Measurements from ENCODE around the gene RIPOR3.

RIPOR3 gene

GRCh38 chr20:50598074-50598473 is 93.3 kb downstream of the RIPOR3 start:
- FAIRE-seq (no peak), DNase-seq (ENCODE audit: insufficient read length) (no peak)
- TF ChIP-seq TAF1 (IDR thresholded peaks at IDR 0.05; ENCODE audit: borderline replicate concordance, low read depth, low read length) (no peak), POLR2AphosphoS5 (IDR thresholded peaks at IDR 0.05; ENCODE audit: low read depth, low read length) (no peak), POLR2A (IDR thresholded peaks at IDR 0.05; ENCODE audit: low read depth, low read length) (no peak)

- FAIRE-seq, result no peak
- DNase-seq (ENCODE audit: insufficient read length), result no peak
- TF ChIP-seq POLR2A (IDR thresholded peaks at IDR 0.05; ENCODE audit: low read depth, low read length) (no peak), POLR2AphosphoS5 (IDR thresholded peaks at IDR 0.05; ENCODE audit: low read depth, low read length) (no peak), TAF1 (IDR thresholded peaks at IDR 0.05; ENCODE audit: borderline replicate concordance, low read depth, low read length) (no peak)
These were observed 93.9 kb downstream of the RIPOR3 start for GRCh38 chr20:50597406-50597969.

GRCh38 chr20:50596694-50597021 is 94.7 kb downstream of the RIPOR3 start:
- FAIRE-seq (no peak), DNase-seq (ENCODE audit: insufficient read length) (no peak)
- TF ChIP-seq POLR2A (IDR thresholded peaks at IDR 0.05; ENCODE audit: low read depth, low read length), result no peak
- TF ChIP-seq TAF1 (IDR thresholded peaks at IDR 0.05; ENCODE audit: borderline replicate concordance, low read depth, low read length), result no peak
- no peak for TF ChIP-seq POLR2AphosphoS5 (IDR thresholded peaks at IDR 0.05; ENCODE audit: low read depth, low read length)

- FAIRE-seq (no peak), DNase-seq (ENCODE audit: insufficient read length) (no peak)
- TF ChIP-seq TAF1 (IDR thresholded peaks at IDR 0.05; ENCODE audit: borderline replicate concordance, low read depth, low read length) (no peak), POLR2A (IDR thresholded peaks at IDR 0.05; ENCODE audit: low read depth, low read length) (no peak), POLR2AphosphoS5 (IDR thresholded peaks at IDR 0.05; ENCODE audit: low read depth, low read length) (no peak)
These were observed 95.2 kb downstream of the RIPOR3 start for GRCh38 chr20:50595988-50596693.

- FAIRE-seq (no peak), DNase-seq (ENCODE audit: insufficient read length) (no peak)
- TF ChIP-seq TAF1 (IDR thresholded peaks at IDR 0.05; ENCODE audit: borderline replicate concordance, low read depth, low read length) (no peak), POLR2A (IDR thresholded peaks at IDR 0.05; ENCODE audit: low read depth, low read length) (peak; percentile 3; the same call in 1 of the 2 replicates), POLR2AphosphoS5 (IDR thresholded peaks at IDR 0.05; ENCODE audit: low read depth, low read length) (no peak; the same call in 1 of the 2 replicates)
These were observed 95.9 kb downstream of the RIPOR3 start for GRCh38 chr20:50595433-50595895.

GRCh38 chr20:50594591-50595432 is 96.5 kb downstream of the RIPOR3 start:
- TF ChIP-seq TAF1 (IDR thresholded peaks at IDR 0.05; ENCODE audit: borderline replicate concordance, low read depth, low read length), result no peak
- peak; percentile 39 for TF ChIP-seq POLR2AphosphoS5 (IDR thresholded peaks at IDR 0.05; ENCODE audit: low read depth, low read length)
- TF ChIP-seq POLR2A (IDR thresholded peaks at IDR 0.05; ENCODE audit: low read depth, low read length), result peak; percentile 37; the same call in 1 of the 2 replicates
- FAIRE-seq (no peak), DNase-seq (ENCODE audit: insufficient read length) (no peak)

GRCh38 chr20:50594231-50594590 is 97.1 kb downstream of the RIPOR3 start:
- DNase-seq (ENCODE audit: insufficient read length), result no peak
- FAIRE-seq, result no peak
- TF ChIP-seq TAF1 (IDR thresholded peaks at IDR 0.05; ENCODE audit: borderline replicate concordance, low read depth, low read length) (no peak), POLR2A (IDR thresholded peaks at IDR 0.05; ENCODE audit: low read depth, low read length) (no peak), POLR2AphosphoS5 (IDR thresholded peaks at IDR 0.05; ENCODE audit: low read depth, low read length) (no peak)

- TF ChIP-seq TAF1 (IDR thresholded peaks at IDR 0.05; ENCODE audit: borderline replicate concordance, low read depth, low read length) (no peak), POLR2A (IDR thresholded peaks at IDR 0.05; ENCODE audit: low read depth, low read length) (no peak; the same call in 1 of the 2 replicates), POLR2AphosphoS5 (IDR thresholded peaks at IDR 0.05; ENCODE audit: low read depth, low read length) (no peak)
- DNase-seq (ENCODE audit: insufficient read length), result no peak
- FAIRE-seq, result no peak
These were observed 98.4 kb downstream of the RIPOR3 start for GRCh38 chr20:50593005-50593335.

- TF ChIP-seq TAF1 (IDR thresholded peaks at IDR 0.05; ENCODE audit: borderline replicate concordance, low read depth, low read length), result no peak
- no peak; the same call in 1 of the 2 replicates for TF ChIP-seq POLR2AphosphoS5 (IDR thresholded peaks at IDR 0.05; ENCODE audit: low read depth, low read length)
- TF ChIP-seq POLR2A (IDR thresholded peaks at IDR 0.05; ENCODE audit: low read depth, low read length), result no peak
- no peak for FAIRE-seq
- DNase-seq (ENCODE audit: insufficient read length), result no peak
These were observed 98.9 kb downstream of the RIPOR3 start for GRCh38 chr20:50592282-50593004.

- TF ChIP-seq POLR2AphosphoS5 (IDR thresholded peaks at IDR 0.05; ENCODE audit: low read depth, low read length) (no peak), POLR2A (IDR thresholded peaks at IDR 0.05; ENCODE audit: low read depth, low read length) (no peak), TAF1 (IDR thresholded peaks at IDR 0.05; ENCODE audit: borderline replicate concordance, low read depth, low read length) (no peak)
- FAIRE-seq (no peak), DNase-seq (ENCODE audit: insufficient read length) (no peak)
These were observed 100.0 kb downstream of the RIPOR3 start for GRCh38 chr20:50591233-50591852.

- TF ChIP-seq POLR2A (IDR thresholded peaks at IDR 0.05; ENCODE audit: low read depth, low read length), result no peak
- TF ChIP-seq POLR2AphosphoS5 (IDR thresholded peaks at IDR 0.05; ENCODE audit: low read depth, low read length), result peak; percentile 41; the same call in 1 of the 2 replicates
- no peak for TF ChIP-seq TAF1 (IDR thresholded peaks at IDR 0.05; ENCODE audit: borderline replicate concordance, low read depth, low read length)
- FAIRE-seq, result no peak
- DNase-seq (ENCODE audit: insufficient read length), result no peak
These were observed 101.0 kb downstream of the RIPOR3 start for GRCh38 chr20:50590348-50590664.
